Hippocampal formation (tissue), 2 donors: ENCODE results near the gene ZBTB42.

Source experiments
- DNase-seq, 2 donors: peaks; one replicate each; lab custom pipeline; 2025; lab: John Stamatoyannopoulos, UW

ZBTB42 gene

DNA sequence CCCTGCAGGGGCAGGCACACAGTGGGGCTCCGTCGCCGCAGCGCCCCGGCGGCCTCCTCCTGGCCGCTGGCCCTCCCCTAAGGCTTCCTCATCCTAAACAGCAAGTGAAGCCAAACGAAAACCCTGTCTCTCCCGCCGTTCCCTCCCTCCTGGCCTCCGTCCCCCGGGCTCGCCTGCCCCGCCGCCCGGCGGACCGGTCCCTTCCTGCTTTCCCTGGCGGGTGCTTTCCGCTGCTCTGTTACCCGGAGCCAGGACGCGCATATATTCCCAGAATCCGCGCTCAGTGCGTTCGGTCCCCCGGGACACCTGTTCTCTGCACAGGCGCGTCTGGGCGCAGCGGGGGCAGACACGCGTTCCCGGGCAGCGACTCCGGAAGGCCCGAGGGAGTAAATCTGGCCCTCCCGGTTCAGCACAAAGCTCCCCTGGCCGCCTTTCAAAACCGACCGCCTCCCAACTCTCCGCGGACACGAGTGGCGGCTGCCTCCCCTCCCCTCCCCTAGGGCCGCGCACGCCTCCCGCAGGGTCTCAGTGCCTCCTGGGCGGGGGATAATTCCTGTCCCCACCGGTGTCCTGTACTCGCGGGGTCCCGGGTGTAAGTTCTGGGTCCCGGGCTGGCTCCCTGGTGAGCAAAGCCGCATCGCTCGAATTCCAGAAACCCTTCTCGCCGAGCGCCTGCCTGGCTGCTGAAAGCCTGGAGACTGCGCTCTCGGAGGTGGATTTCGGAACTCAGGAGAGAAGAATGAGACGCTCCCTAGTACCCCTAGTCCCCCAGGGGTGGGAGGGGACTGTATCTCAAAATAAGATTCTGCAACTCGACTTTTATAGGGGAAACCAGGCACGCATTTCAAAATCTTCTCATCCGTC, 42.8 kb downstream of the ZBTB42 start:
- no peak for DNase-seq

DNA sequence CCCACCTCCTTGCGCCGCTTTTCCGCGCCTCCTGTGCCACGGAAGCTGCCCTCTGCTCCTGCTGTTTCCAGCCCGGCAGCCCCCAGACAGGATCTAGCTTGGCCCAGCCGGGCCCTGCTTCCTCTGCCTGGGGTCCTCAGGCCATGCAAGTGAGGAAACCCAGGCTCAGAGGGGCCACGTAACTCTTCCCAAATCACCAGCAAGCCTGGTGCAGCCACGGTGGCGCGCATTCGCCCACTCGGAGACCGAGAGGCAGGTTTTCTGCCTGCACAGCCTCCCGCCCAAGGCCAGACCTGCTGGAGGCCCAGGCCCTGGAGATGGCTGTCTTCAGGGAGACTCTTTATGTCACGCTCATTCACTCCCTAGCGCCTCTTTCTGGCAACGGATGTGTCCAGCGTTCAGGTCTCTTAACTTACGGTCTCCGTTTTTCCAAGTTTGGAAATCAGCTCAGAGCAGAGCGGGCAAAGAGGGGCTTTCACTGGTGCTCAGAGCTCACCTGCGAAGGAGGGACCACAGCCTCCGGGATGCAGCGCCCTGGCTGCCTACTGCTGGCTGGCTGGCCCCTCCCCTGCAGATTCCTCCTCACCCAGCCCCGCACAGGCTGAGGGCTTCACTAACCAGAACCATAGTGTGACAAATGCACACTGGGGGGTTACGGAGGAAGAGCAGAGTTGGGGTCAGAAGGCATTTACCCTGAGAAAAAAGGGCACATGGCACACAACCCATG, 43.6 kb downstream of the ZBTB42 start:
- DNase-seq: no peak

DNA sequence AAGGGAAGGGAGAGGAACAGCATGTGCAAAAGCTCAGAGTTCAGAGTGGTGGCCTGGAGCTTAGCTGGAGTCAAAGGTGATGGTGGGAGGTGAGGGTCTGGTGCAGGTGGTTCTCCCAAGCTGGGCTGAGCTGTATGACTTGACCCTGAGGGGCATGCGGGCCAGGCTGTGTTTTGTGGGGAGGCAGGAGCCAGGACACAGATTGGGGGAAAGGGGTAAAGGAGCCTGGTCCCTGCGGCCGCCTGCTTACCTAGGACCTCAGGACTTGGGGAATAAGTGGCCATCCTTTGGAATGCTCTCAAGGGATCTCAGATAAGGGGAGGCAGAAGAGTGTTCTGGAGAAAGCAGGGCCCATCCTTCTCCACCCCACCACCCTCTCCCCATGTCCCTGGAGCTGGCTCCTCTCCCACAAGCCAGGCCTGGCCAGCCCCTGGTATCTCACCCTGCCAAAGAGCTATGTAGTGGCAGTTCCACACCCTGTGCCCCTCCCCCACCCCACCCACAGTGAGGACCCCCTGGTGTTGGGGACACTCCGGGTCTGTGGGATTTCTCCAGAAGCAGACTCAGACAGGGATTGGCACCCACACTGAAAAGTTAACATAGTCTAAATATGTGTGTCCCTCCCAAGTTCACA, 44.2 kb downstream of the ZBTB42 start:
- no peak for DNase-seq

DNA sequence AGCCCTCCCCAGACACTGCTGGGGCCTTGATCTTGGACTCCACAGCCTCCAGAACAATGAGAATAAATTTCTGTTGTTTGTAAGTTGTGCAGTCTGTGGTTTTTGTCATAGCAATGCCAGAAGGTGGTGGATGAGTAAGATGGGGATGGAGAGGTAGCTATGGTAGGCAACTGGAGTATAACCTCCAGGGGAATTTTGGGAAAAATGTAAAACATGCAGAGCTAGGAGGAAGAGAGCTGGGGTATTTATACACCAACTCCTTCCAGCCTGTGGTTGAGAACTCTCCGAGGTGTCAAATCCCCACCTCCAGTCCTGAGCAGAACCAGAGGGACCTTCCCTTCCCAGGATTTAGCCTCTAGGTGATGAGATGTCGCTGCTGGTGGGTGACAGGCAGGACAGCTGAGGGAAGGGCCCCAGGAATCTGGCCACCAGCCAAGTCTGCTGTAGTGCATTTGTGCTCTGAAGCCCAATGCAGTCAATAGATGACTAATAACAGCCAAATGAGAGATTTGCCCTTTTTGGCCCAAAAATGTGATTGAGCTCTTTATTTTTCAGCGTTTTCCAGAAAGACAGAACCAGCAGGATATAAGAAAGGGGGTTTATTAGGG, 45.0 kb downstream of the ZBTB42 start:
- no peak for DNase-seq

GRCh38 chr14:104852280-104852663, 51.4 kb downstream of the ZBTB42 start:
- no peak for DNase-seq
